Measurements from ENCODE around the gene TGM1.
"Not testable (repeated sequence)": the region's sequence is repeated elsewhere in the genome, so short reads cannot be mapped to it uniquely, and the experiment has no call there.

DNA sequence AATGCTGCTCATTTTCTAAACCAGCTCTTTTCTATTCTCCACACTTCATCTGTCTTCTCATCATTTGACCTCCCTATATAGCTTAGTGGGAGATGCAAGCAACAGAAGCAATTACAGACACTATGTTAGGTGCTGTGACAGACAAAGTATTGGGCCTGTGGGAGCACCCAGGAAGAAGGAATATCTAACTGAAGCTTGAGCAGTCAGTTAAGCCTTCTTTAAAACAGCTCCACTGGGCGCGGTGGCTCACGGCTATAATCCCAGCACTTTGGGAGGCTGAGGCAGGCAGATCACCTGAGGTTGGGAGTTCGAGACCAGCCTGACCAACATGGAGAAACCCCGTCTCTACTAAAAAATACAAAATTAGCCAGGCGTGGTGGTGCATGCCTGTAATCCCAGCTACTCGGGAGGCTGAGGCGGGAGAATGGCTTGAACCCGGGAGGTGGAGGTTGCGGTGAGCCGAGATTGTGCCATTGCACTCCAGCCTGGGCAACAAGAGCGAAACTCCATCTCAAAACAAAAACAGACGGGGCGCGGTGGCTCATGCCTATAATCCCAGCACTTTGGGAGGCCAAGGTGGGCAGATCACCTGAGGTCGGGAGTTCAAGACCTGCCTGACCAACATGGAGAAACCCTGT is 59.6 kb downstream of the TGM1 start:
- not testable (repeated sequence) for TF ChIP-seq CTCF, POLR2A (IDR thresholded peaks at IDR 0.05)

Measured in Peyer's patch (tissue), 4 donors.